CD4-positive, alpha-beta T cell (primary cell): ENCODE measurements around the gene CCDC9B. TPM values are rescaled to one million over a fixed set of nuclear protein-coding genes. Genes with fewer than 3 reads are reported as not detected.

ENCODE experiments used
- ATAC-seq: fragments of 200-7000 bp; cut with Tn5 transposase; one replicate; pipeline ENCODE4 v1.10.0; 2022; ENCODE audit warnings: mild to moderate bottlenecking; ENCODE audit not compliant: poor library complexity
- CTCF ChIA-PET: fragments of 350-600 bp; sonication (Branson Sonifier 250); formaldehyde crosslinking; loops from one replicate; lab custom pipeline; 2021; ENCODE audit warnings: antibody characterized with exemption, inconsistent platforms; lab: Charles Lee
- POLR2A ChIA-PET: fragments of 350-600 bp; sonication (Branson Sonifier 250); formaldehyde crosslinking; loops from one replicate; lab custom pipeline; 2021; ENCODE audit warnings: antibody characterized with exemption, inconsistent platforms; lab: Charles Lee
- DNase-seq, 14 experiments: peaks; one replicate each; pipeline ENCODE4 v3.0.0-alpha.2; 2013 to 2020; ENCODE audit warnings: mixed read lengths in 2 of 14
- H3K27ac ChIP-seq, 2 donors: one replicate each; pipeline versions ENCODE4 v1.5.1 to v1.7.0; 2013; ENCODE audit warnings: low read length in 2 of 2, low read depth in 1 of 2, mild to moderate bottlenecking in 1 of 2
- H3K27me3 ChIP-seq, 2 experiments: 1 replicate in 1 of 2; 2 replicates in 1 of 2; pipeline versions ENCODE4 v1.6.1 to v1.7.0; 2013; ENCODE audit warnings: low read length in 2 of 2, control low read depth in 1 of 2, mild to moderate bottlenecking in 1 of 2, moderate library complexity in 1 of 2; ENCODE audit not compliant: insufficient read depth in 2 of 2, control insufficient read depth in 1 of 2
- H3K36me3 ChIP-seq: one replicate; pipeline ENCODE4 v1.6.1; 2013; ENCODE audit warnings: low read length, control low read depth; ENCODE audit not compliant: insufficient read depth
- H3K4me1 ChIP-seq: one replicate; pipeline ENCODE4 v1.6.1; 2013; ENCODE audit warnings: low read length, control low read depth; ENCODE audit not compliant: insufficient read depth
- H3K4me3 ChIP-seq: one replicate; pipeline ENCODE4 v1.5.1; 2013; ENCODE audit warnings: mild to moderate bottlenecking, low read length, moderate library complexity
- H3K9me3 ChIP-seq, 2 experiments: 1 replicate in 1 of 2; 2 replicates in 1 of 2; pipeline versions ENCODE4 v1.6.1 to v1.7.0; 2013; ENCODE audit warnings: low read length in 2 of 2, mild to moderate bottlenecking in 2 of 2, control low read depth in 1 of 2, moderate library complexity in 1 of 2; ENCODE audit not compliant: control insufficient read depth in 1 of 2, insufficient read depth in 1 of 2
- H3K27ac Mint-ChIP-seq: one replicate; pipeline ENCODE4 v1.8.0; 2020; ENCODE audit warnings: mixed read lengths
- H3K27me3 Mint-ChIP-seq: one replicate; pipeline ENCODE4 v1.8.0; 2021; ENCODE audit warnings: mixed read lengths
- H3K36me3 Mint-ChIP-seq: one replicate; pipeline ENCODE4 v1.8.0; 2021; ENCODE audit warnings: low read depth, mixed read lengths
- H3K4me1 Mint-ChIP-seq: one replicate; pipeline ENCODE4 v1.8.0; 2021; ENCODE audit warnings: low read depth, mixed read lengths
- H3K4me3 Mint-ChIP-seq: one replicate; pipeline ENCODE4 v1.8.0; 2020; ENCODE audit warnings: mild to moderate bottlenecking, mixed read lengths
- H3K9me3 Mint-ChIP-seq: one replicate; pipeline ENCODE4 v1.8.0; 2020; ENCODE audit warnings: mixed read lengths
- intact Hi-C, 2 experiments: fragments of 100-400 bp; cut with DNase I in 1 of 2; cut with micrococcal nuclease in 1 of 2; formaldehyde crosslinking; loops; one replicate each; pipeline versions ENCODE4 v1.15.1 to v1.9.0; 2023 to 2025; cut with DNase I, micrococcal nuclease
- total RNA-seq, 174 experiments: library from RNA in 2 of 174; stranded (reverse) in 2 of 174; gene quantifications; one replicate each; pipeline ENCODE4 v1.2.3 and lab custom pipeline; 2021 to 2026
- TF ChIP-seq, protein P1 (sequence below): fragments of 200-600 bp; IDR thresholded peaks from one replicate; pipeline ENCODE4 v1.8.0; 2022; ENCODE audit warnings: antibody characterized with exemption, mild to moderate bottlenecking

Gene CCDC9B
- total RNA-seq, 2 experiments from 2014 or later: 1.0 to 1.5 TPM

- Mint-ChIP-seq H3K27me3 (no peaks in the 10 kb centered on the region), H3K4me1 (no peaks in the 10 kb centered on the region), H3K4me3 (no peak overlapping the region), H3K27ac (no peak overlapping the region), H3K36me3 (no peaks in the 10 kb centered on the region), H3K9me3 (no peaks in the 10 kb centered on the region)
- H3K4me1 ChIP-seq: peaks cover 12% of the 10 kb centered on the region
- H3K36me3 ChIP-seq: no peaks in the 10 kb centered on the region
- no peaks in the 10 kb centered on the region for H3K27me3 ChIP-seq
- ChIA-PET CTCF (interaction anchor here (1.3 to 3.6 kb wide), 4 partner anchors 24 to 79 kb away, joined by 3 to 57 read pairs (median 16); partner anchors contain the start of gene IVD), POLR2A (interaction anchor here (1.0 kb wide), 1 partner anchor 78 kb away, joined by 3 read pairs; no protein-coding TSS in a partner anchor)
- peak in 2 of 14 experiments; percentile 35 to 51 for DNase-seq
- no peaks in the 10 kb centered on the region for H3K9me3 ChIP-seq
- intact Hi-C loops: no loop called here
- no peak for ATAC-seq
- TF ChIP-seq, protein P1, sequence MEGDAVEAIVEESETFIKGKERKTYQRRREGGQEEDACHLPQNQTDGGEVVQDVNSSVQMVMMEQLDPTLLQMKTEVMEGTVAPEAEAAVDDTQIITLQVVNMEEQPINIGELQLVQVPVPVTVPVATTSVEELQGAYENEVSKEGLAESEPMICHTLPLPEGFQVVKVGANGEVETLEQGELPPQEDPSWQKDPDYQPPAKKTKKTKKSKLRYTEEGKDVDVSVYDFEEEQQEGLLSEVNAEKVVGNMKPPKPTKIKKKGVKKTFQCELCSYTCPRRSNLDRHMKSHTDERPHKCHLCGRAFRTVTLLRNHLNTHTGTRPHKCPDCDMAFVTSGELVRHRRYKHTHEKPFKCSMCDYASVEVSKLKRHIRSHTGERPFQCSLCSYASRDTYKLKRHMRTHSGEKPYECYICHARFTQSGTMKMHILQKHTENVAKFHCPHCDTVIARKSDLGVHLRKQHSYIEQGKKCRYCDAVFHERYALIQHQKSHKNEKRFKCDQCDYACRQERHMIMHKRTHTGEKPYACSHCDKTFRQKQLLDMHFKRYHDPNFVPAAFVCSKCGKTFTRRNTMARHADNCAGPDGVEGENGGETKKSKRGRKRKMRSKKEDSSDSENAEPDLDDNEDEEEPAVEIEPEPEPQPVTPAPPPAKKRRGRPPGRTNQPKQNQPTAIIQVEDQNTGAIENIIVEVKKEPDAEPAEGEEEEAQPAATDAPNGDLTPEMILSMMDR: no peak
- no peak overlapping the region for H3K4me3 ChIP-seq
- no peak overlapping the region for H3K27ac ChIP-seq
Measured at GRCh38 chr15:40343512-40343911, 2.8 kb upstream of the CCDC9B start.

- POLR2A ChIA-PET: interaction anchor here (1.0 kb wide), 1 partner anchor 79 kb away, joined by 3 read pairs; no protein-coding TSS in a partner anchor
- no peak for DNase-seq
- no peaks in the 10 kb centered on the region for H3K36me3 Mint-ChIP-seq
Measured at GRCh38 chr15:40342416-40343320, 1.9 kb upstream of the CCDC9B start.

GRCh38 chr15:40340038-40340739 lies 550 bp downstream of the CCDC9B start:
- Mint-ChIP-seq H3K36me3 (no peaks in the 10 kb centered on the region), H3K4me1 (peaks cover 10% of the 10 kb centered on the region), H3K9me3 (no peaks in the 10 kb centered on the region), H3K27ac (no peak overlapping the region), H3K4me3 (no peak overlapping the region), H3K27me3 (no peaks in the 10 kb centered on the region)
- ATAC-seq (no peak), DNase-seq (no peak)
- Histone ChIP-seq H3K27me3 (no peaks in the 10 kb centered on the region), H3K4me3 (no peak overlapping the region), H3K36me3 (no peaks in the 10 kb centered on the region), H3K4me1 (peaks cover 23% of the 10 kb centered on the region), H3K9me3 (no peaks in the 10 kb centered on the region), H3K27ac (no peak overlapping the region)
- CTCF ChIA-PET: interaction anchor here (0.9 to 2.1 kb wide), 2 partner anchors 66 to 82 kb away, joined by 3 to 7 read pairs; no protein-coding TSS in a partner anchor
- POLR2A ChIA-PET: interaction anchor here (1.0 kb wide), 1 partner anchor 15 kb away, joined by 3 read pairs; no protein-coding TSS in a partner anchor
- intact Hi-C loops: no loop called here
- TF ChIP-seq, protein P1: no peak

More at GRCh38 chr15:40342416-40343320, 1.9 kb upstream of the CCDC9B start:
- H3K4me3 ChIP-seq: no peak overlapping the region
- Mint-ChIP-seq H3K27me3 (no peaks in the 10 kb centered on the region), H3K4me3 (no peak overlapping the region), H3K9me3 (no peaks in the 10 kb centered on the region), H3K27ac (no peak overlapping the region), H3K4me1 (peaks cover 6% of the 10 kb centered on the region)
- peaks cover 20% of the 10 kb centered on the region for H3K4me1 ChIP-seq
- no peak overlapping the region for H3K27ac ChIP-seq
- CTCF ChIA-PET: interaction anchor here (1.0 to 3.6 kb wide), 2 partner anchors 20 to 80 kb away, joined by 3 to 57 read pairs; partner anchors contain the start of gene INAFM2
- H3K27me3 ChIP-seq: no peaks in the 10 kb centered on the region
- ATAC-seq: no peak
- no peaks in the 10 kb centered on the region for H3K9me3 ChIP-seq
- H3K36me3 ChIP-seq: no peaks in the 10 kb centered on the region
- intact Hi-C loops: no loop called here
- TF ChIP-seq, protein P1: no peak
